ENCODE measurements around the gene RFFL.

Gene RFFL

DNA sequence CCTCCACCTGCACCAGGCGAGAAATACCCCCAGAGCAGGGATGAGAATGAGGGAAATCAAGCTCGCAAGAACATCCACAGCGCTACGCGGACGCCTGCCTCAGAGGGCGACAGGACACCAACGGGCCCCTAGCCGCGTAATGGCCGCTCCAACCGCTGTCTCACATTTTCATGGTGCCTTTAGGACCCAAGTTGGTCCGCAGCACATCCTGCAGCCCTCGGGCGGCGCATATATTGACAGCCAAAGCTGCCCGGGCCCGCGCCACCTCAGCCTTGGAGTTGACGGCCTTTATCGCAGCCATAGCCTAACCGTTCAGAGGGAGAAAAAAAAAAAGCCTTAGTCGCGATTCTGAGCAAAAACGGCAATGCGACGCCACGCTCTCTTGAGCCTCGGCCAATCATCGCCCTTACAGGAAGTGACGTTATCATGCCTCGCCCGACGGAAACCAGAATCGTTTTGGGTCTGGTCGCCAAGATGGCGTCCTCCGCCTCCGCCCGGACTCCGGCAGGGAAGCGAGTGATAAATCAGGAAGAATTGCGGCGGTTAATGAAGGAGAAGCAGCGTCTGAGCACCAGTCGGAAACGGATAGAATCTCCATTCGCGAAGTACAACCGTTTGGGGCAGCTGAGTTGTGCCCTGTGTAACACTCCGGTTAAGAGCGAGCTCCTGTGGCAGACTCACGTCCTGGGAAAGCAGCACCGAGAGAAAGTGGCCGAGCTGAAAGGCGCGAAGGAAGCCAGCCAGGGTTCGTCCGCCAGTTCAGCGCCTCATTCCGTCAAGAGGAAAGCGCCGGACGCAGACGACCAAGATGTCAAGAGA lies 102.2 kb downstream of the RFFL start, which contains the start of the genes CCT6B and ZNF830:
TSS of gene CCT6B (minus strand) at position 368 of the 819 bp plus-strand sequence. CDS start at position 301, 67 bp downstream.
TSS of gene ZNF830 (plus strand) at position 448 of the 819 bp plus-strand sequence. CDS start at position 475, 27 bp downstream.
- DNase-seq, result peak; percentile 95

DNA sequence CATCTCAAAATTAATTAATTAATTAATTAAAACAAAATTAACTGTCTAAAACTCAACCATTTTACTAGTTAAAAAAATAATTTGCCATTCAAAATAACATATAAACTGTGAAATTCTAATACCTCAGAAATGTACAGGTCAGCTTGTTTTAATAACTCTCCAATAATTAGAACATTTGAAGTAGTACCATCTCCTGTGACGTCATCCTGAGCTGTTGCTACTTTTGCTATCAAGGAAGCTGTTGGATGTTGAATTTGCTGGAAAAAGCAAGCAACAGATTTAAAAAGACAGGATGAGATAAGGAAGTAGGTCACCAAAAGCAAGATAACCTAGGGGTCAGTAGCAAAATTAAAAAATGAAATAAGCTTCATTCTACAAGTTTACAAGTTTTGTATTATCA lies 105.1 kb downstream of the RFFL start:
- no peak for DNase-seq

Measured in RPMI8226 (cell line).